NCI-H2081 (cell line): ENCODE data around the gene ZNF579.

ENCODE experiments used
- DNase-seq, 2 experiments: peaks; one replicate each; lab custom pipeline; 2025; lab: John Stamatoyannopoulos, UW

ZNF579 gene

GRCh38 chr19:55580628-55581144 lies at the start of gene ZNF579:
Gene ZNF579, minus strand, starts transcription at chr19:55580848. Its CDS starts 1,209 bp downstream, at chr19:55579639.
- peak; percentile 89 to 90 for DNase-seq

- no peak for DNase-seq
Observed at GRCh38 chr19:55626350-55626749, 45.7 kb upstream of the ZNF579 start.

- DNase-seq = no peak
Observed at GRCh38 chr19:55625004-55625326, 44.3 kb upstream of the ZNF579 start.

- DNase-seq = peak; percentile 79 to 95
Observed at GRCh38 chr19:55624109-55625003, 43.7 kb upstream of the ZNF579 start, which contains the start of gene ZNF784. Gene ZNF784, minus strand, starts transcription at chr19:55624566. Its CDS starts 5 bp downstream, at chr19:55624561.

GRCh38 chr19:55623561-55623960 lies 42.9 kb upstream of the ZNF579 start:
- DNase-seq = no peak

- no peak for DNase-seq
Observed at GRCh38 chr19:55623130-55623529, 42.5 kb upstream of the ZNF579 start.

GRCh38 chr19:55622242-55622969 lies 41.8 kb upstream of the ZNF579 start:
- no peak for DNase-seq

GRCh38 chr19:55621673-55622231 lies 41.1 kb upstream of the ZNF579 start:
- DNase-seq = no peak

- DNase-seq = no peak
Observed at GRCh38 chr19:55621205-55621672, 40.6 kb upstream of the ZNF579 start.

- no peak for DNase-seq
Observed at GRCh38 chr19:55620410-55621204, 40.0 kb upstream of the ZNF579 start.

GRCh38 chr19:55619286-55619685 lies 38.6 kb upstream of the ZNF579 start:
- DNase-seq = no peak

- no peak for DNase-seq
Observed at GRCh38 chr19:55618426-55618825, 37.8 kb upstream of the ZNF579 start.

- DNase-seq = no peak
Observed at GRCh38 chr19:55617426-55617825, 36.8 kb upstream of the ZNF579 start.

GRCh38 chr19:55616395-55616875 lies 35.8 kb upstream of the ZNF579 start:
- no peak for DNase-seq

- DNase-seq = no peak
Observed at GRCh38 chr19:55615543-55616394, 35.1 kb upstream of the ZNF579 start.

GRCh38 chr19:55614711-55615542 lies 34.3 kb upstream of the ZNF579 start:
- no peak for DNase-seq

- DNase-seq = no peak
Observed at GRCh38 chr19:55613930-55614710, 33.5 kb upstream of the ZNF579 start.

GRCh38 chr19:55613396-55613795 lies 32.7 kb upstream of the ZNF579 start:
- no peak for DNase-seq
